Endothelial cell (in vitro differentiated cells): ENCODE data around the gene KIAA0930. TPM values are rescaled to one million over a fixed set of nuclear protein-coding genes. Genes with fewer than 3 reads are reported as not detected.

Experiments used
- DNase-seq: peaks from one replicate; pipeline ENCODE4 v3.0.0; 2021; ENCODE audit warnings: low spot score
- H3K27ac Mint-ChIP-seq: one replicate; pipeline ENCODE4 v1.8.0; 2021; ENCODE audit warnings: mixed read lengths, inconsistent platforms; ENCODE audit not compliant: unreplicated experiment
- H3K27me3 Mint-ChIP-seq: one replicate; pipeline ENCODE4 v1.8.0; 2021; ENCODE audit warnings: mild to moderate bottlenecking, moderate library complexity, mixed read lengths, inconsistent platforms; ENCODE audit not compliant: unreplicated experiment
- H3K36me3 Mint-ChIP-seq: one replicate; pipeline ENCODE4 v1.8.0; 2021; ENCODE audit warnings: mild to moderate bottlenecking, low read depth, mixed read lengths, inconsistent platforms; ENCODE audit not compliant: unreplicated experiment
- H3K4me1 Mint-ChIP-seq: one replicate; pipeline ENCODE4 v1.8.0; 2021; ENCODE audit warnings: mild to moderate bottlenecking, mixed read lengths, inconsistent platforms; ENCODE audit not compliant: unreplicated experiment
- H3K4me3 Mint-ChIP-seq: one replicate; pipeline ENCODE4 v1.8.0; 2021; ENCODE audit warnings: mild to moderate bottlenecking, mixed read lengths, inconsistent platforms; ENCODE audit not compliant: unreplicated experiment
- H3K9me3 Mint-ChIP-seq: one replicate; pipeline ENCODE4 v1.8.0; 2021; ENCODE audit warnings: mixed read lengths, inconsistent platforms; ENCODE audit not compliant: unreplicated experiment
- CTCF ChIP-seq: fragments of 200-600 bp; sonication (generic); IDR thresholded peaks from one replicate; pipeline ENCODE4 v1.5.0; 2021; ENCODE audit warnings: antibody characterized with exemption; ENCODE audit not compliant: unreplicated experiment
- total RNA-seq: library from RNA; stranded (reverse); fragmentation: NEBNext Ultra II Directional; extraction: Animal tissue kit (Norgen Biotek cat#: 25700); gene quantifications from one replicate; pipeline ENCODE4 v1.2.1, GENCODE V29; 2021; ENCODE audit not compliant: unreplicated experiment

The KIAA0930 gene
- total RNA-seq, 1 donor from 2014 or later: 18.7 TPM

GRCh38 chr22:45230026-45230721 lies 10.5 kb downstream of the KIAA0930 start:
- DNase-seq: no peak
- Mint-ChIP-seq H3K27ac (no peak overlapping the region), H3K9me3 (no peaks in the 10 kb centered on the region), H3K27me3 (peaks cover 9% of the 10 kb centered on the region), H3K36me3 (no peaks in the 10 kb centered on the region), H3K4me1 (peaks cover 6% of the 10 kb centered on the region), H3K4me3 (no peak overlapping the region)
- TF ChIP-seq CTCF: no peak

GRCh38 chr22:45229181-45229580 lies 11.5 kb downstream of the KIAA0930 start:
- peaks cover 12% of the 10 kb centered on the region for H3K27me3 Mint-ChIP-seq
- no peak overlapping the region for H3K27ac Mint-ChIP-seq
- H3K4me1 Mint-ChIP-seq: peaks cover 7% of the 10 kb centered on the region
- no peak for TF ChIP-seq CTCF
- no peaks in the 10 kb centered on the region for H3K36me3 Mint-ChIP-seq
- no peak for DNase-seq
- H3K9me3 Mint-ChIP-seq: no peaks in the 10 kb centered on the region
- H3K4me3 Mint-ChIP-seq: no peak overlapping the region

GRCh38 chr22:45228401-45228754 lies 12.3 kb downstream of the KIAA0930 start:
- DNase-seq: no peak
- H3K4me3 Mint-ChIP-seq: no peak overlapping the region
- no peak for TF ChIP-seq CTCF
- H3K9me3 Mint-ChIP-seq: no peaks in the 10 kb centered on the region
- no peaks in the 10 kb centered on the region for H3K36me3 Mint-ChIP-seq
- H3K4me1 Mint-ChIP-seq: peaks cover 15% of the 10 kb centered on the region
- peaks cover 14% of the 10 kb centered on the region for H3K27me3 Mint-ChIP-seq
- no peak overlapping the region for H3K27ac Mint-ChIP-seq

GRCh38 chr22:45227645-45228400 lies 12.9 kb downstream of the KIAA0930 start:
- DNase-seq: no peak
- peaks cover 19% of the 10 kb centered on the region for H3K4me1 Mint-ChIP-seq
- H3K36me3 Mint-ChIP-seq: no peaks in the 10 kb centered on the region
- H3K4me3 Mint-ChIP-seq: peak overlapping the region; percentile 68
- H3K27ac Mint-ChIP-seq: no peak overlapping the region
- no peaks in the 10 kb centered on the region for H3K9me3 Mint-ChIP-seq
- TF ChIP-seq CTCF: no peak
- H3K27me3 Mint-ChIP-seq: peaks cover 14% of the 10 kb centered on the region

- Mint-ChIP-seq H3K4me3 (peak overlapping the region; percentile 38), H3K4me1 (peaks cover 23% of the 10 kb centered on the region), H3K9me3 (no peaks in the 10 kb centered on the region), H3K36me3 (no peaks in the 10 kb centered on the region), H3K27me3 (peaks cover 14% of the 10 kb centered on the region), H3K27ac (no peak overlapping the region)
- no peak for TF ChIP-seq CTCF
- DNase-seq: no peak
These were observed 14.0 kb downstream of the KIAA0930 start for GRCh38 chr22:45226503-45227186.
